Endothelial cell of umbilical vein (primary cell): ENCODE data around the gene PPM1L. TPM values are rescaled to one million over a fixed set of nuclear protein-coding genes. Genes with fewer than 3 reads are reported as not detected.

ENCODE experiments used
- BruUV-seq: library from RNA; stranded (reverse); fragments of 400-500 nt; replicated peaks from 2 replicates; lab custom pipeline; 2021; lab: Mats Ljungman, UMichigan
- CTCF ChIA-PET: fragments of 300-600, 350-600 bp; sonication (Branson Sonifier 250); formaldehyde crosslinking; loops from one replicate; lab custom pipeline; 2021; ENCODE audit warnings: antibody characterized with exemption, inconsistent platforms; lab: Charles Lee
- POLR2A ChIA-PET: fragments of 300-600, 350-600 bp; sonication (Branson Sonifier 250); formaldehyde crosslinking; loops from one replicate; lab custom pipeline; 2021; ENCODE audit warnings: antibody characterized with exemption, inconsistent platforms; lab: Charles Lee
- DNase-seq: peaks from one replicate; pipeline ENCODE4 v3.0.0-alpha.2; 2011; ENCODE audit warnings: low read depth, low spot score
- FAIRE-seq: peaks from 2 replicates; lab custom pipeline; 2011; peaks lifted over from hg19 to GRCh38; lab: Jason Lieb, UNC
- H2AFZ ChIP-seq: 2 replicates; pipeline ENCODE4 v1.6.0; 2012; ENCODE audit warnings: low read depth, low read length, control low read depth, inconsistent platforms
- H3K27ac ChIP-seq: 2 replicates; pipeline ENCODE4 v1.5.1; 2011; ENCODE audit warnings: low read depth, mild to moderate bottlenecking, control low read depth, low read length, moderate library complexity; ENCODE audit not compliant: insufficient read depth
- H3K27me3 ChIP-seq, 2 experiments: 2 replicates each; pipeline versions ENCODE4 v1.6.0 to v1.6.1; 2011; ENCODE audit warnings: low read length in 2 of 2, mixed read lengths in 1 of 2; ENCODE audit not compliant: control insufficient read depth in 2 of 2, insufficient read depth in 2 of 2
- H3K36me3 ChIP-seq, 2 experiments: 2 replicates in 1 of 2; 3 replicates in 1 of 2; pipeline ENCODE4 v1.5.1; 2011; ENCODE audit warnings: low read length in 2 of 2, mild to moderate bottlenecking in 1 of 2, moderate library complexity in 1 of 2; ENCODE audit not compliant: control insufficient read depth in 2 of 2, insufficient read depth in 2 of 2; ENCODE audit errors: extremely low read depth in 1 of 2
- H3K4me1 ChIP-seq: 3 replicates; pipeline ENCODE4 v1.5.1; 2011; ENCODE audit warnings: mild to moderate bottlenecking, low read length; ENCODE audit not compliant: control insufficient read depth, insufficient read depth; ENCODE audit errors: extremely low read depth
- H3K4me2 ChIP-seq: 2 replicates; pipeline ENCODE4 v1.6.1; 2011; ENCODE audit warnings: low read length, control low read depth, mixed read lengths; ENCODE audit not compliant: insufficient read depth
- H3K4me3 ChIP-seq, 3 experiments: fragments of 200-600 bp in 1 of 3; sonication (generic), shearing (Covaris generic) in 1 of 3; replicated peaks in 1 of 3; 2 replicates each; pipeline ENCODE4 v1.5.1; 2011 to 2016; ENCODE audit warnings: control low read depth in 3 of 3, low read length in 3 of 3, mild to moderate bottlenecking in 2 of 3, inconsistent platforms in 1 of 3, low read depth in 1 of 3, moderate library complexity in 1 of 3; ENCODE audit not compliant: insufficient read depth in 1 of 3
- H3K79me2 ChIP-seq: 2 replicates; pipeline ENCODE4 v1.6.0; 2012; ENCODE audit warnings: low read length, inconsistent platforms; ENCODE audit not compliant: control insufficient read depth, insufficient read depth
- H3K9ac ChIP-seq: replicated peaks from 2 replicates; pipeline ENCODE3; 2011; ENCODE audit warnings: low read length, control low read depth; ENCODE audit not compliant: insufficient read depth; ENCODE audit errors: extremely low read depth
- H3K9me1 ChIP-seq: replicated peaks from 3 replicates; pipeline ENCODE4 v1.6.0; 2011; ENCODE audit warnings: mild to moderate bottlenecking, low read length; ENCODE audit not compliant: control insufficient read depth, insufficient read depth; ENCODE audit errors: extremely low read depth
- H3K9me3 ChIP-seq: replicated peaks from 2 replicates; pipeline ENCODE4 v1.5.1; 2012; ENCODE audit warnings: low read length, inconsistent platforms; ENCODE audit not compliant: control insufficient read depth, insufficient read depth
- H4K20me1 ChIP-seq: replicated peaks from 2 replicates; pipeline ENCODE3; 2011; ENCODE audit warnings: mild to moderate bottlenecking, low read length; ENCODE audit not compliant: control insufficient read depth, insufficient read depth; ENCODE audit errors: extremely low read depth
- CTCF ChIP-seq, 2 donors: IDR thresholded peaks; 1 replicate in 1 of 2; 2 replicates in 1 of 2; pipeline ENCODE4 v1.5.1; 2011; ENCODE audit warnings: low read length in 2 of 2, mild to moderate bottlenecking in 2 of 2, moderate library complexity in 2 of 2, control low read depth in 1 of 2, inconsistent platforms in 1 of 2, low read depth in 1 of 2; ENCODE audit not compliant: insufficient read depth in 1 of 2; ENCODE audit errors: extremely low read depth in 1 of 2
- EZH2 ChIP-seq: IDR thresholded peaks from 2 replicates; pipeline ENCODE4 v1.6.1; 2012; ENCODE audit warnings: borderline replicate concordance, low read depth, mild to moderate bottlenecking, moderate library complexity, low read length, inconsistent platforms; ENCODE audit not compliant: severe bottlenecking
- FOS ChIP-seq: IDR thresholded peaks from 2 replicates; pipeline ENCODE4 v1.6.1; 2011; ENCODE audit warnings: mild to moderate bottlenecking, low read length, moderate library complexity, borderline replicate concordance; ENCODE audit not compliant: insufficient read depth
- GATA2 ChIP-seq: IDR thresholded peaks from 2 replicates; pipeline ENCODE4 v1.7.0; 2011; ENCODE audit warnings: low read depth, mild to moderate bottlenecking, moderate library complexity, mixed read lengths, low read length; ENCODE audit not compliant: insufficient read length, insufficient read depth
- JUN ChIP-seq: IDR thresholded peaks from 2 replicates; pipeline ENCODE4 v1.6.1; 2011; ENCODE audit warnings: borderline replicate concordance, low read depth; ENCODE audit not compliant: insufficient read length, insufficient read depth
- MAX ChIP-seq: IDR thresholded peaks from 2 replicates; pipeline ENCODE4 v1.6.1; 2011; ENCODE audit not compliant: insufficient read depth, insufficient read length
- MYC ChIP-seq: IDR thresholded peaks from one replicate; pipeline ENCODE4 v1.6.1; 2011; ENCODE audit warnings: mild to moderate bottlenecking, low read depth, low read length
- POLR2A ChIP-seq: IDR thresholded peaks from 2 replicates; pipeline ENCODE4 v1.6.1; 2012; ENCODE audit warnings: low read depth, mild to moderate bottlenecking, control low read depth, low read length
- POLR2AphosphoS5 ChIP-seq: IDR thresholded peaks from 2 replicates; pipeline ENCODE4 v1.6.1; 2012; ENCODE audit warnings: low read depth, mild to moderate bottlenecking, control low read depth, low read length, moderate library complexity; ENCODE audit not compliant: insufficient read depth
- dilution Hi-C: fragments of 300-500 bp; cut with MboI; formaldehyde crosslinking; loops from one replicate; pipeline ENCODE4 v1.15.0; 2019; ENCODE audit warnings: low sequenced_read_pairs; ENCODE audit not compliant: extremely low pct_ligation_motif_present
- intact Hi-C: fragments of 100-400 bp; cut with micrococcal nuclease; formaldehyde crosslinking; loops from one replicate; pipeline ENCODE4 v1.10.0; 2022
- polyA plus RNA-seq, 4 experiments: library from polyadenylated mRNA; depleted of rRNA in 3 of 4; stranded (reverse) in 3 of 4; unstranded in 1 of 4; fragments of >200 nt; gene quantifications; 2 replicates each; pipeline versions ENCODE4 v1.2.1 to v1.2.3, GENCODE V29; 2011 to 2012; ENCODE audit warnings: missing spikeins in 1 of 4
- total RNA-seq: library from RNA; stranded (reverse); gene quantifications from 2 replicates; pipeline ENCODE4 v1.2.3, GENCODE V29; 2021

The PPM1L gene
- total and polyA plus RNA-seq, 2 donors (not counting 3 experiments of a cell fraction or from before 2014, with no cell fraction given): 0.63 to 2.9 TPM

DNA sequence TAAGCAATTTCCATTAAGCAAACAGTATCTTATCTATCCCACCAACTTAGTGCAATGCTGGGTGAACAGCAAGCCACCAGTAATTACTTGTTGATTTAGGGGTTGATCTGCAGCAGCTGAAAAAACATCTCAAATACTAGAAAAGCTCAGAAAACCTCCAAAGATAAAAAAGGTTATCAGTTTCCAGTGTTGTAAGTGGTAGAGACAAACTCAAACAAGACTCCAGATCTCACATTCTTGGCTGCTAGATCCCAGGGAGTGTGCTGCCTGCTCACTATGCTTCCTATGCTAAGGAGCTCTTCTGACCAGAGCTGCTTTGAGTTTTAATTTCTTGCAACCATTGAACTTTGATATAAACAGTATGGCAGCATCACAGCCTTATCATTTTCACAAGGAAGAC lies 337.9 kb downstream of the PPM1L start:
- Histone ChIP-seq H3K27ac (no peak overlapping the region), H3K9me1 (no peaks in the 10 kb centered on the region), H4K20me1 (no peaks in the 10 kb centered on the region), H3K4me3 (no peak overlapping the region), H3K9ac (no peak overlapping the region), H3K9me3 (no peaks in the 10 kb centered on the region), H3K27me3 (no peaks in the 10 kb centered on the region), H3K4me2 (no peak overlapping the region), H2AFZ (no peak overlapping the region), H3K4me1 (no peaks in the 10 kb centered on the region), H3K79me2 (no peaks in the 10 kb centered on the region), H3K36me3 (peaks cover 0 to 3% of the 10 kb centered on the region in 2 experiments)
- dilution Hi-C loops (no loop called here), intact Hi-C loops (no loop called here)
- no peak for FAIRE-seq
- peak; percentile 63 for DNase-seq
- no TSS peak for BruUV-seq
- ChIA-PET POLR2A (no interaction called here), CTCF (interaction anchor here (0.6 to 1.1 kb wide), 4 partner anchors 34 to 181 kb away, joined by 3 read pairs; no protein-coding TSS in a partner anchor)
- TF ChIP-seq MYC (no peak), FOS (no peak), EZH2 (no peak), POLR2AphosphoS5 (no peak), CTCF (IDR thresholded peaks at IDR 0.05; ENCODE audit: extremely low read depth in 1 of 2, insufficient read depth in 1 of 2, low read depth in 1 of 2, low read length in 2 of 2) (no peak), POLR2A (no peak), JUN (no peak), MAX (no peak), GATA2 (no peak)
